GM12878 (cell line): ENCODE data around the gene SPIRE1.

Experiments
- BCLAF1 ChIP-seq: fragments of 450-650 bp; IDR thresholded peaks from 2 replicates; pipeline ENCODE4 v1.6.1; 2017; ENCODE audit warnings: antibody characterized with exemption, mild to moderate bottlenecking, moderate library complexity
- CTCF ChIP-seq, 3 experiments: IDR thresholded peaks in 2 of 3; conservative IDR thresholded peaks in 1 of 3; 2 replicates each; pipeline ENCODE4 v1.5.1; 2011; ENCODE audit warnings: low read depth in 3 of 3, low read length in 3 of 3, mild to moderate bottlenecking in 3 of 3, control low read depth in 2 of 3, moderate library complexity in 2 of 3, inconsistent platforms in 1 of 3, mixed read lengths in 1 of 3; ENCODE audit not compliant: control insufficient read depth in 2 of 3, insufficient read depth in 1 of 3; ENCODE audit errors: extremely low read depth in 1 of 3
- EED ChIP-seq: sonication (generic); IDR thresholded peaks from 2 replicates; pipeline ENCODE4 v1.6.1; 2016; ENCODE audit warnings: antibody characterized with exemption, low read depth
- FOS ChIP-seq: IDR thresholded peaks from 3 replicates; pipeline ENCODE4 v1.6.1; 2011; ENCODE audit warnings: borderline replicate concordance; ENCODE audit not compliant: insufficient read length; ENCODE audit errors: extremely low read depth
- HDAC2 ChIP-seq: fragments of 200-600 bp; sonication (generic); IDR thresholded peaks from 2 replicates; pipeline ENCODE4 v1.6.1; 2017
- IRF3 ChIP-seq: fragments of 450-650 bp; IDR thresholded peaks from 2 replicates; pipeline ENCODE4 v1.6.1; 2014; ENCODE audit warnings: mild to moderate bottlenecking
- JUND ChIP-seq: IDR thresholded peaks from 2 replicates; pipeline ENCODE4 v1.6.1; 2012; ENCODE audit warnings: low read depth, mild to moderate bottlenecking, low read length, improper control_type of control experiment, moderate library complexity
- POLR2A ChIP-seq: IDR thresholded peaks from 2 replicates; pipeline ENCODE4 v1.6.1; 2011; ENCODE audit warnings: low read depth, mild to moderate bottlenecking, low read length
- PRDM15 ChIP-seq: fragments of 450-650 bp; formaldehyde crosslinking; IDR thresholded peaks from 2 replicates; pipeline ENCODE4 v1.4.0; 2020; ENCODE audit warnings: mild to moderate bottlenecking, moderate library complexity
- SREBF2 ChIP-seq: IDR thresholded peaks from 2 replicates; pipeline ENCODE4 v1.6.1; 2012; ENCODE audit warnings: mild to moderate bottlenecking, low read length
- SRF ChIP-seq, 2 experiments: IDR thresholded peaks; 2 replicates each; pipeline ENCODE4 v1.6.1; 2011; ENCODE audit warnings: low read depth in 2 of 2, low read length in 2 of 2, mild to moderate bottlenecking in 1 of 2, moderate library complexity in 1 of 2
- USF1 ChIP-seq: IDR thresholded peaks from 2 replicates; pipeline ENCODE4 v1.6.1; 2011; ENCODE audit warnings: borderline replicate concordance, low read depth, mild to moderate bottlenecking, moderate library complexity, mixed read lengths, low read length; ENCODE audit not compliant: insufficient read depth; ENCODE audit errors: extremely low read length
- YY1 ChIP-seq: IDR thresholded peaks from 2 replicates; pipeline ENCODE4 v1.6.1; 2011; ENCODE audit warnings: low read depth, mild to moderate bottlenecking, low read length
- ZBTB40 ChIP-seq: fragments of 450-650 bp; IDR thresholded peaks from 2 replicates; pipeline ENCODE4 v1.6.1; 2016; ENCODE audit warnings: mild to moderate bottlenecking, moderate library complexity, borderline replicate concordance

- TF ChIP-seq JUND = no peak
- no peak for TF ChIP-seq EED
- TF ChIP-seq SREBF2 = no peak
- TF ChIP-seq CTCF (IDR thresholded peaks at IDR 0.05 in 2 of 3, conservative IDR thresholded peaks at IDR 0.05 in 1 of 3; ENCODE audit: control insufficient read depth in 2 of 3, extremely low read depth in 1 of 3, insufficient read depth in 1 of 3, low read depth in 3 of 3, low read length in 3 of 3) = no peak
- no peak for TF ChIP-seq YY1
- TF ChIP-seq BCLAF1 = no peak
- TF ChIP-seq FOS = no peak
- TF ChIP-seq HDAC2 = no peak
- no peak for TF ChIP-seq USF1
- no peak for TF ChIP-seq POLR2A
- TF ChIP-seq IRF3 = no peak
- TF ChIP-seq ZBTB40 = no peak
- no peak for TF ChIP-seq PRDM15 (CRISPR knock-in tag)
- TF ChIP-seq SRF (IDR thresholded peaks at IDR 0.05; ENCODE audit: low read depth in 2 of 2, low read length in 2 of 2) = no peak
These were observed 178.4 kb downstream of the SPIRE1 start for GRCh38 chr18:12479536-12479935.
